ENCODE measurements around the gene JAG1. TPM values are rescaled to one million over a fixed set of nuclear protein-coding genes. Genes with fewer than 3 reads are reported as not detected.

The JAG1 gene
- total RNA-seq, 1 experiment from 2014 or later = 45.2 TPM

DNA sequence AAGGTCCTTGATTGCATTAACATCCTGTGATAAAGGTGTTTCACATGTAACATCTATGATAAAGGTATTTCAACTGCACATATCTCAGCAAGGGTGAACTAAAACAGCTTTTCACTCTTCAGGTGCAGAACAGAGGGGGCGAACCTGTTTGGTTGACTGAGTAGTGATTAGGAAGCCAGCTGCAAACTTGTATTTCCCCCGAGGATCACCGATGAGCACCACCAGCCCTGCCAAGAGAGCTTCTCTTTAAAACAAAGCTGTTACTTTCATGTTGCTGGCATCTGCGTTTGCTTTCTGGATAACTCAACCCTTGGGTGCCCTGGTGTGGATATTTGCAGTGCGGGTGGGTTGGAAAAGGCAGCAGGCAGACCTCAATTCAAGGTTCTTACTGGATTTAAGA lies 39.6 kb downstream of the JAG1 start:
- ATAC-seq (no peak), DNase-seq (ENCODE audit: low spot score) (no peak)
- Mint-ChIP-seq H3K9me3 (no peaks in the 10 kb centered on the region), H3K4me3 (no peak overlapping the region), H3K36me3 (peaks cover 12% of the 10 kb centered on the region), H3K27ac (no peak overlapping the region), H3K27me3 (ENCODE audit: low read depth) (no peaks in the 10 kb centered on the region), H3K4me1 (peaks cover 91% of the 10 kb centered on the region)
- ChIA-PET CTCF (interaction anchor here (0.5 kb wide), 1 partner anchor 8 kb away, joined by 4 read pairs; no protein-coding TSS in a partner anchor), POLR2A (no interaction called here)
- TF ChIP-seq ARID4B (CRISPR knock-in tag; IDR thresholded peaks at IDR 0.05; ENCODE audit: borderline replicate concordance) (no peak), ZNF396 (CRISPR knock-in tag; IDR thresholded peaks at IDR 0.05; ENCODE audit: borderline replicate concordance) (no peak), ZNF423 (CRISPR knock-in tag; IDR thresholded peaks at IDR 0.05) (no peak), FOXP1 (CRISPR knock-in tag; IDR thresholded peaks at IDR 0.05; ENCODE audit: borderline replicate concordance) (no peak)
- TF ChIP-seq, protein P1, sequence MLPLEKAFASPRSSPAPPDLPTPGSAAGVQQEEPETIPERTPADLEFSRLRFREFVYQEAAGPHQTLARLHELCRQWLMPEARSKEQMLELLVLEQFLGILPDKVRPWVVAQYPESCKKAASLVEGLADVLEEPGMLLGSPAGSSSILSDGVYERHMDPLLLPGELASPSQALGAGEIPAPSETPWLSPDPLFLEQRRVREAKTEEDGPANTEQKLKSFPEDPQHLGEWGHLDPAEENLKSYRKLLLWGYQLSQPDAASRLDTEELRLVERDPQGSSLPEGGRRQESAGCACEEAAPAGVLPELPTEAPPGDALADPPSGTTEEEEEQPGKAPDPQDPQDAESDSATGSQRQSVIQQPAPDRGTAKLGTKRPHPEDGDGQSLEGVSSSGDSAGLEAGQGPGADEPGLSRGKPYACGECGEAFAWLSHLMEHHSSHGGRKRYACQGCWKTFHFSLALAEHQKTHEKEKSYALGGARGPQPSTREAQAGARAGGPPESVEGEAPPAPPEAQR (CRISPR knock-in tag; IDR thresholded peaks at IDR 0.05) = no peak

DNA sequence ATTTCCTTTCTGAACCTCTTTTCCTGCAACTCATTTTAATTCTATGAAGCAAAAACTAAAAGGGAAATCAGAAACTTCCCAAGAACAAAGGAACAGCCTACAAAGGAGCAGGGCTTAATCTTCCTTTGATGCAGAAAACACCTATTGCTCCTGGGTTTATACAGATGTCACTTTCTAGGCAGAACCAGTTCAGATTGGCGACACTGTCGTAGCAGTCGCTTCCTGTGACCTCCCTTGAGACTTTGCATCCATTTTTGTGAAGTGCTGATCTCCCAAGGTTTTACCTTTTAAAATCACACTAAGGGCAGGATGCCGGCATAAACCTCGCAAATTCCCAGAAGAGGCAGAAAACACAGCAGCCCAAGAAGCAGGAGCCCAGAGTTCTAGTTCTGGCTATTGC lies 40.1 kb downstream of the JAG1 start:
- POLR2A ChIA-PET = no interaction called here
- Mint-ChIP-seq H3K27me3 (ENCODE audit: low read depth) (no peaks in the 10 kb centered on the region), H3K27ac (no peak overlapping the region), H3K4me1 (peaks cover 93% of the 10 kb centered on the region), H3K4me3 (no peak overlapping the region), H3K9me3 (no peaks in the 10 kb centered on the region), H3K36me3 (peaks cover 9% of the 10 kb centered on the region)
- CTCF ChIA-PET = interaction anchor here (0.5 kb wide), 1 partner anchor 8 kb away, joined by 4 read pairs; no protein-coding TSS in a partner anchor
- ATAC-seq = no peak
- DNase-seq (ENCODE audit: low spot score) = no peak
- TF ChIP-seq E2F1 (CRISPR knock-in tag; IDR thresholded peaks at IDR 0.05) (no peak), MXD4 (CRISPR knock-in tag; IDR thresholded peaks at IDR 0.05; ENCODE audit: borderline replicate concordance) (no peak), HMGXB4 (CRISPR knock-in tag; IDR thresholded peaks at IDR 0.05) (no peak), HMGA2 (CRISPR knock-in tag; IDR thresholded peaks at IDR 0.05) (no peak), ATF1 (CRISPR knock-in tag; IDR thresholded peaks at IDR 0.05) (no peak), RORB (CRISPR knock-in tag; IDR thresholded peaks at IDR 0.05) (no peak), RELA (CRISPR knock-in tag; IDR thresholded peaks at IDR 0.05; ENCODE audit: borderline replicate concordance) (no peak), NR2C2 (CRISPR knock-in tag; IDR thresholded peaks at IDR 0.05) (no peak), ZNF232 (CRISPR knock-in tag; IDR thresholded peaks at IDR 0.05) (no peak), E2F5 (CRISPR knock-in tag; IDR thresholded peaks at IDR 0.05) (no peak), SMAD3 (CRISPR knock-in tag; IDR thresholded peaks at IDR 0.05; ENCODE audit: borderline replicate concordance) (no peak), PRDM15 (CRISPR knock-in tag; IDR thresholded peaks at IDR 0.05) (no peak), ZNF396 (CRISPR knock-in tag; IDR thresholded peaks at IDR 0.05; ENCODE audit: borderline replicate concordance) (no peak), ZBTB21 (CRISPR knock-in tag; IDR thresholded peaks at IDR 0.05; ENCODE audit: borderline replicate concordance) (no peak), NFE2L1 (CRISPR knock-in tag; IDR thresholded peaks at IDR 0.05) (no peak)
- TF ChIP-seq, protein P2, sequence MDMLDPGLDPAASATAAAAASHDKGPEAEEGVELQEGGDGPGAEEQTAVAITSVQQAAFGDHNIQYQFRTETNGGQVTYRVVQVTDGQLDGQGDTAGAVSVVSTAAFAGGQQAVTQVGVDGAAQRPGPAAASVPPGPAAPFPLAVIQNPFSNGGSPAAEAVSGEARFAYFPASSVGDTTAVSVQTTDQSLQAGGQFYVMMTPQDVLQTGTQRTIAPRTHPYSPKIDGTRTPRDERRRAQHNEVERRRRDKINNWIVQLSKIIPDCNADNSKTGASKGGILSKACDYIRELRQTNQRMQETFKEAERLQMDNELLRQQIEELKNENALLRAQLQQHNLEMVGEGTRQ (CRISPR knock-in tag; IDR thresholded peaks at IDR 0.05) = no peak
